GM18868 (cell line): ENCODE measurements around the gene GNG7.
"Not testable (repeated sequence)": the region's sequence is repeated elsewhere in the genome, so short reads cannot be mapped to it uniquely, and the experiment has no call there.

Experiments used
- ATAC-seq: cut with Tn5 transposase; IDR thresholded peaks from one replicate; pipeline ENCODE4 v1.9.1; 2021; ENCODE audit warnings: mild to moderate bottlenecking, moderate library complexity; ENCODE audit not compliant: unreplicated experiment

The GNG7 gene

DNA sequence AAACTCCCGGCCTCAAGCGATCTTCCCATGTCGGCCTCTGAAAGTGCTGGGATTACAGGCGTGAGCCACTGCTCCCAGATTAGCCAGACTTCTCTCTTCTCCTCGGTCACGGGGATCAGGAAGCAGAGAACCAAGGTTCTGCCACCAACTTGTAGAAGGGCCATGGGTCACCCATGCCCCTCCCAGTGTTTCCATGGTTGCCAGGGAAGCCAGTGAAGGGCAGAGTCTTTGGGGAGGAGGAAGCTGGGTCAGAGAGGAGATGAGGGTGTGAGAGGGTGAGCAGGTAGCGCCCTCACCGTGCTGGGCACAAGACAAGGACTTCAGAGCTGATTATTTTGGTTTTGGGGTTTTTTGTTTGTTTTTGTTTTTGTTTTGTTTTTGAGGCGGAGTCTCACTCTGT lies 77.1 kb downstream of the GNG7 start:
- ATAC-seq = no peak

- no peak for ATAC-seq
Observed at GRCh38 chr19:2624537-2625091, 77.9 kb downstream of the GNG7 start.

- no peak for ATAC-seq
Observed at GRCh38 chr19:2623798-2624197, 78.7 kb downstream of the GNG7 start.

DNA sequence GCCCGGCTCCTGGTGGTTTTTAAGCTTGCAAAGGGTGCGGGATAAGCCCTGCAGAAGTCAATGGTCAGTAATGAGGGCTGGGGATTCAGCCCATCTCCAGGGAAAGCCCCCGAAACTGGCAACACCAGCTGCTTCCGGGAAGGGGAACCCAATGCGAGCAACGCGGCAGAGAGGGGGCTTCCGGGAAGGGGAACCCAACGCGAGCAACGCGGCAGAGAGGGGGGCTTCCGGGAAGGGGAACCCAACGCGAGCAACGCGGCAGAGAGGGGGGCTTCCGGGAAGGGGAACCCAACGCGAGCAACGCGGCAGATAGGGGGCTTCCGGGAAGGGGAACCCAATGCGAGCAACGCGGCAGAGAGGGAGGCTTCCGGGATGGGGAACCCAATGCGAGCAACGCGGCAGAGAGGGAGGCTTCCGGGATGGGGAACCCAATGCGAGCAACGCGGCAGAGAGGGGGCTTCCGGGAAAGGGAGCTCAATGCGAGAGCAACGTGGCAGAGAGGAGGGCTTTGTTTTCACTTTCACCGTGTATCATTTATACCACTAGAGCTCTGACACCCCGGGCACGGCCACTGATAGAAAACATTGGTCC lies 80.0 kb downstream of the GNG7 start:
- ATAC-seq = not testable (repeated sequence)

- ATAC-seq = no peak
Observed at GRCh38 chr19:2619076-2619475, 83.4 kb downstream of the GNG7 start.

DNA sequence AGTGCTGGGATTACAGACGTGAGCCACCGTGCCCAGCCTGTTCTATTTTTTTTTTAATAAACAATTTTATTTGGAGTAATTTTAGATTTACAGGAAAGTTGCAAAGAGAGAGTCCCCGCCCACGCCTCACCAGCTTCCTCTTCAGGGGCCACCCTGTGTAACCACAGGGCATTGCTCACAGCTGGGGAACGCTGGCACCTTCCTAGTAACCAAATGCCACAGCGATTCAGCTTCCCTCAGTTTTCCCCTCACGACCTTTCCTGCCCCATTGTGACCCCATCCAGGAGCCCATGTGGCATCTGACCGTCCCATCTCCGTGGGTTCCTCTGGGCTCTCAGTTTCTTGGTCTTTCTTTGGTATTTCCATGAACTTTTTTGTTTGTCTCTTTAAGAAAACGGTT lies 83.9 kb downstream of the GNG7 start:
- no peak for ATAC-seq

- ATAC-seq = no peak
Observed at GRCh38 chr19:2617393-2618165, 84.9 kb downstream of the GNG7 start.

DNA sequence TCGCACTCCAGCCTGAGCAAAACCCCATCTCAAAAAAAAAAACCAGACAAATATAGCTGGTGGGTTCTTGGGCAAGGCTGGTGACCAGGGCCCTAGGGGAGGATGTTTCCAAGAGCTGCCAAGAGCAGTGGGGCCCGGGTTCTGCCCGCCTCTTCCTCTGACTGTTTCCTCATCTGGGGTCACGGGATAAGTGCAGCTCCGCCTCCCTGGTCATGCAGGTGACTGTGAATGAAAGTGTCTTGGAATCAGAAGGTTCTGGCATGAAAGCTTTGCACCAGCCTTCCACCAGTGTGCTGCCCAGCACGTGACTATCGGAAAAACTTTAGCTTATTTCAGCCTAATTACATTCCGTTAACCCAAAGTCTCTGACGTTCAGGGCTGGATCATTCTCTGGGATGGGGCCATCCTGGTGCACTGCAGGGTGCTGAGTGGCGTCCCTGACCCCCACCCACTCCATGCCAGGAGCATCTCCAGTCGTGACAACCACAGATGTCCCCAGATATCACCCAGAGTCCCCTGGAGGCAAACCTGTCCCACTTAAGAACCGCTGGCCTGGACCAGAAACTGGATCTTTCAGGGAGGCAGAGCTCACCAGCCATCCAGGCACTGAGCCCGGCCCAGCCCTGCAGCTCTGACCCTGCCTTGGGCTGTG lies 85.6 kb downstream of the GNG7 start:
- no peak for ATAC-seq

GRCh38 chr19:2615782-2616181 lies 86.7 kb downstream of the GNG7 start:
- no peak for ATAC-seq

- ATAC-seq = no peak
Observed at GRCh38 chr19:2613507-2614295, 88.8 kb downstream of the GNG7 start.

- no peak for ATAC-seq
Observed at GRCh38 chr19:2612619-2613249, 89.8 kb downstream of the GNG7 start.

- ATAC-seq = no peak
Observed at GRCh38 chr19:2611483-2612464, 90.7 kb downstream of the GNG7 start.

DNA sequence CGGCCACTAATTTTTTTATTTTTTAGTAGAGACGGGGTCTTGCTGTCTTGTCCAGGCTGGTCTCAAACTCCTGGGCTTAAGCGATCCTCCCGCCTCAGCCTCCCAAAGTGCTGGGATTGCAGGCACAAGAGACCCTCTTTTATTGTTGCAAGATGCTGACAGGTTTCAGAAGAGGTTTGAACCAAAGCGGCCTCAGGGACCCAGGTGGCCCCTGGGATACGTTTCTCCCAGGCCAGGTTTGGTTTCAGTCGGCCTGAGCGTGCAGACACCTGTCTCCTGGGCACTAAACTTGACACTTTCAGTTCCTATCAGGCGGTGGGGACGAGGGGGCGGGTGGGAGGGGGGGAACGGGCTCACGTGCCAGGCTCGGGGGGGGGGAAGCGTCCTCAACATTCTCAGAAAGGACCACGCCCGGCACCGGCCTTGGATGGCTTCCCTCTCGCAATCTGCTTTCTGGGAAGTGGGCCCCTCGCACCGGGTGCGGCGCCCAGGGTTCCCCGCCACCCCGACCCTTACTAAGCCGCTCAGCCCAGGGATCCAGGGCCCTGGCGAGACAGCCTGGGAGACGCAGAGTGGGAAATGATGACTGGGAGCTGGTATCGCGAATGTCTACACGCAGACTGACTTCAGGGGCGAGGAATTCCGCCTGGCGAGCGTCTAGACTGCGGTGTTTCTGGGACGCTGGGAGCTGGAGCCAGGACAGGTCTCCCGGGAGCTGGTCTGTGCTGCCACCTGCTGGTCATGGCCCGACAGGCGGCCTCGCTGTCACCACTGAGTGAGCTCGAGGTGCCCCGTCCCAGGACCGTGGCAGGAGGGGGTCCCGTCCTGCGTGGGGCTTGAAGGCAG lies 91.6 kb downstream of the GNG7 start:
- peak; percentile 33 for ATAC-seq

DNA sequence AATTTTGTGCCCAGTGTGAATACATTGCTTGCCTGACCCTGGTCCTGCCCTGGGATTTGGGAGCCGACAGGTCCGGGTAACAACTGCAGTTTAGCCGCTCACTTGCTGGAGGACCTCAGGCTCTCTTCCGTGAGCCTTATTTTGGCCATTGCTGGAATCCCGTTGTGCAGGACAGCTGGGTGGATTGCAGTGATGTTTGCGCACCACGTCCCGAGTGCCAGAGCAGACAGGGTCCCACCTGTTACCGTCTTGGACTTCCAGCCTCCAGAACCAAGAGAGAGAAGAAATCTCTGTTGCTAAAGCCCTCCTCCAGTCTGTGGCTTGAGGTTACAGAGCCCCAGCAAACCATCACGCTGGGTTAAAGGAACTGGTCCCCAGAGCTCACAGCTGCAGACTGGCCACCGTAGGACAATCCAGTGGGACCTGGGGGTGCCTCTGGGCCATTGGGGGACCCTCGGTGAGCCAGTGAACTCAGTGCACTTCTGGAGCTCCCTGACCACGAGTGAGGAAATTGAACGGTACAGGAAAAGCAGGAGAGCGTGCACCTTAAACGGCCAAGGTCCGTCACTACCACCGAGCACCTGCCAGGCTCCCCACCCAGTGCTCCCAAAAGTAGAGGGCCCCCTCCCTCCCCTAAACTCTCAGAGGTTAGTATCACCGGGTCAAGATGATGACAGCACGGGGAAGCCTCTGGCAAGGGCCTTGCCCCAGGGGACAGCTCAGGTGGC lies 92.9 kb downstream of the GNG7 start:
- ATAC-seq = no peak

GRCh38 chr19:2609034-2609388 lies 93.5 kb downstream of the GNG7 start:
- not testable (repeated sequence) for ATAC-seq

DNA sequence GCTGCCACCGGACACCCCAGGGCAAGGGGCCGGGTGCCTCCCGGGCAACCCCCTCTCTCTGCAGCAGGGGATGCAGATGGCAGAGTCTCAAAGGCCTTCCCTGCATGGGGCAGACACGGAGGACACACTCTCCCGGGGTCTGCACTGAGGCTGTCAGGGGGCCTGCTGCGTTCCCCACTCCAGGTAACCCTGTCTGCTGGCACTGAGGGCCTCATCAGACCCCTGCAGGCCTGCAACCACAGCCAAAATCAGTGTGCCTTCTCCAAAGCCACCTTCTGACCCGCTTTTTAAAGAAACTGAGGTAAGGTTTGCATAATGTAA lies 93.9 kb downstream of the GNG7 start:
- no peak for ATAC-seq

DNA sequence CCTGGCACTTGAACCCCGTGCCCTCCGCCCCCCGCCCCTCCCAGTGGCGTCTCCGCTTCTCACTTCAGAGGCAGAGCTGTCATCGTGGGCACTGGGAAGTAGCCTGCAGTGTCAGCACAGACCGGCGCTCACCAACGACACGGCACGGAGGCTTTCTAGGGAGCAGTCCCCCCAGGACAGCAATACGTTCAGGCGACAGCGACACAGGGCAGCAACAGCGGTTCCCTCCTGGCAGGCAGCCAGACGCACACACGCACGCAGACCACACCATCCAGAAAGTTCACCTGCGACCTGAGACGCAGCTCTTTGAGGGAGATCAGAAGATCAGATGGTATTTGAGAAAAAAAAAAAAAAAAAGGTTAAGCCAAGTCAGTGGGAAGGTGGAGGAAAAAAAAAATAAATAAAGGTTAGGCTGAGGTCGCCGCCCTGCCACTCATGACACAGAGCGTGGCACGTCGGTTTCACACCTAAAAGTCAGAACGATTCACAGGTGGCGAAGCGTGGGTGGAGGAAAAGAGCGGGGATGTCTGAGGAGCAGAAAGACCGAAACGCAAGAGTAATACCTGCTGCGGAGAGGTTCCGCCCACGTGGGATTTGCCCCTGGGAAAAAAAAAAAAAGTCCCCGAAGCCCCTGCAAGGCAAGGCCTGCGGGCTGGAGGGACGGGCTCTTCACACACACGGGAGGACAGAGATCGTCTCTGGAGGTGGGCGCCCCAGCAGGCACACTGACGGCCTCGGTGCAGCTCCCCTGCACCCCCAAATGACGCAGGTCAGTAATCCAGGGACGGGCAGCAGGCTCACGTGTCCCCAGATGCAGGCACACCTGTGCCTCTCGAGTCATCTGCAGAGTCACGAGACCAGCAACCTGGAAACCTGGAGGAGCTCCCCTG lies 94.5 kb downstream of the GNG7 start:
- no peak for ATAC-seq
